Measurements from ENCODE around the gene CPN2. TPM values are rescaled to one million over a fixed set of nuclear protein-coding genes. Genes with fewer than 3 reads are reported as not detected.

CPN2 gene
- polyA plus RNA-seq, 2 of the 4 experiments (the other 2 are of a cell fraction), result not detected

GRCh38 chr3:194312743-194313281 is 38.3 kb downstream of the CPN2 start:
- Histone ChIP-seq H3K27ac (peak overlapping the region; percentile 78 to 88), H3K4me2 (peak overlapping the region; percentile 65), H3K4me1 (peaks cover 55% of the 10 kb centered on the region), H3K4me3 (no peak overlapping the region), H3K9me3 (no peaks in the 10 kb centered on the region)
- 26% methylated on average over 16 of the region's 16 CpGs for WGBS (ENCODE audit: missing lambda C conversion rate)
- ChIA-PET CTCF (interaction anchor here (0.6 to 8.9 kb wide), 5 partner anchors 174 to 1223 kb away, joined by 3 to 213 read pairs (median 3); no protein-coding TSS in a partner anchor), POLR2A (interaction anchor here (0.7 to 2.0 kb wide), 3 partner anchors 10 to 177 kb away, joined by 3 to 11 read pairs (median 7); partner anchors contain the start of gene HES1)
- FAIRE-seq (no peak), ATAC-seq (peak; percentile 19 to 20; a peak in 5 of 6 replicates), DNase-seq (ENCODE audit: low read depth in 1 of 2, low spot score in 1 of 2) (peak in 1 of 2 experiments; percentile 71)
- no peak for TF ChIP-seq HEYL (CRISPR knock-in tag; IDR thresholded peaks at IDR 0.05)
- TF ChIP-seq HES2 (IDR thresholded peaks at IDR 0.05), result no peak
- TF ChIP-seq POLR2AphosphoS2 (conservative IDR thresholded peaks at IDR 0.05; ENCODE audit: low read length), result no peak
- no peak for TF ChIP-seq PHF8 (IDR thresholded peaks at IDR 0.05; ENCODE audit: borderline replicate concordance, low read depth)
- TF ChIP-seq REST (IDR thresholded peaks at IDR 0.05), result no peak
- TF ChIP-seq EP300 (IDR thresholded peaks at IDR 0.05), result no peak
- TF ChIP-seq MYC (IDR thresholded peaks at IDR 0.05; ENCODE audit: borderline replicate concordance, low read length), result no peak
- no peak for TF ChIP-seq CHD2 (IDR thresholded peaks at IDR 0.05; ENCODE audit: low read length, partially characterized antibody)
- TF ChIP-seq CBX2 (IDR thresholded peaks at IDR 0.05; ENCODE audit: borderline replicate concordance, low read depth), result no peak
- no peak for TF ChIP-seq FOXS1 (CRISPR knock-in tag; IDR thresholded peaks at IDR 0.05)
- 0 out of 2 replicates have a peak, but pooled peaks have one; percentile 17 for TF ChIP-seq BHLHE40 (IDR thresholded peaks at IDR 0.05; ENCODE audit: low read depth, low read length)
- peak; percentile 84 for TF ChIP-seq MAX (IDR thresholded peaks at IDR 0.05)
- 0 out of 5 replicates have a peak, but pooled peaks of 1 of the 2 experiments have one; percentile 4 for TF ChIP-seq JUN (IDR thresholded peaks at IDR 0.05)
- TF ChIP-seq E2F6 (IDR thresholded peaks at IDR 0.05; ENCODE audit: borderline replicate concordance, low read depth), result peak; percentile 74; the same call in 1 of the 2 replicates
- TF ChIP-seq FOSB (CRISPR knock-in tag; IDR thresholded peaks at IDR 0.05), result no peak
- no peak for TF ChIP-seq ZSCAN20 (CRISPR knock-in tag; IDR thresholded peaks at IDR 0.05)
- no peak for TF ChIP-seq RNF2 (IDR thresholded peaks at IDR 0.05; ENCODE audit: borderline replicate concordance, low read depth)
- TF ChIP-seq ELK1 (IDR thresholded peaks at IDR 0.05; ENCODE audit: low read depth, low read length), result no peak
- no peak for TF ChIP-seq FOSL2 (IDR thresholded peaks at IDR 0.05)
- TF ChIP-seq FOSL2 (CRISPR knock-in tag; IDR thresholded peaks at IDR 0.05), result peak; percentile 21; the same call in 1 of the 2 replicates
- TF ChIP-seq SREBF2 (IDR thresholded peaks at IDR 0.05), result no peak
- TF ChIP-seq HOXB5 (CRISPR knock-in tag; IDR thresholded peaks at IDR 0.05), result peak; percentile 38; the same call in 1 of the 2 replicates
- no peak for TF ChIP-seq SMC3 (IDR thresholded peaks at IDR 0.05)
- TF ChIP-seq RAD21 (conservative IDR thresholded peaks at IDR 0.05 in 1 of 2, IDR thresholded peaks at IDR 0.05 in 1 of 2), result 0 out of 5 replicates have a peak, but pooled peaks of 1 of the 2 experiments have one; percentile 10
